Measurements from ENCODE around the gene RASA4B. TPM values are rescaled to one million over a fixed set of nuclear protein-coding genes. Genes with fewer than 3 reads are reported as not detected.
"Not testable (repeated sequence)": the region's sequence is repeated elsewhere in the genome, so short reads cannot be mapped to it uniquely, and the experiment has no call there.

Gene RASA4B
- total RNA-seq, 1 experiment from 2014 or later: 6.0 TPM

- RAD21 ChIA-PET (ENCODE audit: low non-redundant PET in 1 of 2, low total read pairs in 2 of 2, uncharacterized antibody in 2 of 2, unreplicated experiment in 2 of 2); CTCF ChIA-PET: not testable (repeated sequence)
These were observed 2.5 kb downstream of the RASA4B start for GRCh38 chr7:102514881-102515721.

DNA sequence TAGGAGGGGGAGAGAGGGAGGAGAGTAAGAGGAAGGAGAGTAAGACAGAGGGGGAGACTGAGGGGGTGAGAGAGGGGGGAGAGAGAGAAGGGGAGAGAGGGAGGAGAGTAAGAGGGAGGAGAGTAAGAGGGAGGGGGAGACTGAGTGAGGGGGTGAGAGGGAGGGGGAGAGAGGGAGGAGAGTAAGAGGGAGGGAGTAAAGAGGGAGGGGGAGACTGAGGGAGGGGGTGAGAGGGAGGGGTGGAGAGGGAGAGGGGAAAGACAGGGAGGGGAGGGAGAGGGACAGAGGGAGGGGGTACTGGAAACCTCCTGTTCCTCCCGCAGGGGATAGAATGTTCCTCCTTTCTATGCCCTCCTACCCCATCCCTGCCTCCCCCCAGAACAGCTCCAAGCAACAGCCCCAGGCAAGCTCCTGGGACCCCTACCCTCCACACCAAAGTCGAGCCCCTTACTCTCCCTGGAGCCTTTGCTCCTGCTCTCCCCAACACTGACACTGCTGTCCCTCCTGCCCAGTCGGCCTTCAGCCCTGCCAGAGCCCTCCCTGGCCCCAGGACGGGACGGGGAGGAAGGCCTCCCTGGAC is 4.8 kb downstream of the RASA4B start:
- H2AFZ ChIP-seq (ENCODE audit: low read depth, low read length, poor library complexity, severe bottlenecking); CTCF ChIA-PET; H3K4me1 ChIP-seq (ENCODE audit: control insufficient read depth in 1 of 2, insufficient read depth in 2 of 2, low read length in 2 of 2); RAD21 ChIA-PET (ENCODE audit: low non-redundant PET in 1 of 2, low total read pairs in 2 of 2, uncharacterized antibody in 2 of 2, unreplicated experiment in 2 of 2); H3K27me3 ChIP-seq (ENCODE audit: insufficient read depth, low read length); ATAC-seq; H3K9ac ChIP-seq (ENCODE audit: low read length); H4K20me1 ChIP-seq (ENCODE audit: insufficient read depth); H3K79me2 ChIP-seq (ENCODE audit: insufficient read depth, low read length); intact Hi-C loops (cut with micrococcal nuclease); DNase-seq (ENCODE audit: low read depth, low spot score); BruUV-seq (replicated peaks); H3K9me3 ChIP-seq (ENCODE audit: control insufficient read depth in 1 of 2, insufficient read depth in 1 of 2, low read depth in 1 of 2, low read length in 2 of 2); H3K27ac ChIP-seq (ENCODE audit: low read depth, low read length); POLR2A ChIA-PET; H3K9me2 ChIP-seq (ENCODE audit: insufficient read depth); H3K36me3 ChIP-seq (ENCODE audit: control insufficient read depth in 1 of 2, insufficient read depth in 2 of 2, low read length in 2 of 2): not testable (repeated sequence)
- H3K4me3 ChIP-seq (replicated peaks in 1 of 2; ENCODE audit: low read depth in 1 of 2, low read length in 2 of 2): peak overlapping the region in 1 of 2 experiments; percentile 9; a peak in 1 of 4 replicates
- peak overlapping the region; percentile 25 for H3K4me2 ChIP-seq (ENCODE audit: low read length)

More at GRCh38 chr7:102514881-102515721, 2.5 kb downstream of the RASA4B start:
- H3K9me2 ChIP-seq (ENCODE audit: insufficient read depth); H3K9ac ChIP-seq (ENCODE audit: low read length); POLR2A ChIA-PET; H3K27me3 ChIP-seq (ENCODE audit: insufficient read depth, low read length); H3K4me3 ChIP-seq (replicated peaks in 1 of 2; ENCODE audit: low read depth in 1 of 2, low read length in 2 of 2); intact Hi-C loops (cut with micrococcal nuclease); H3K36me3 ChIP-seq (ENCODE audit: control insufficient read depth in 1 of 2, insufficient read depth in 2 of 2, low read length in 2 of 2); ATAC-seq; H3K27ac ChIP-seq (ENCODE audit: low read depth, low read length); H3K4me1 ChIP-seq (ENCODE audit: control insufficient read depth in 1 of 2, insufficient read depth in 2 of 2, low read length in 2 of 2); H2AFZ ChIP-seq (ENCODE audit: low read depth, low read length, poor library complexity, severe bottlenecking); H3K9me3 ChIP-seq (ENCODE audit: control insufficient read depth in 1 of 2, insufficient read depth in 1 of 2, low read depth in 1 of 2, low read length in 2 of 2); DNase-seq (ENCODE audit: low read depth, low spot score); H3K4me2 ChIP-seq (ENCODE audit: low read length); BruUV-seq (replicated peaks); H4K20me1 ChIP-seq (ENCODE audit: insufficient read depth); H3K79me2 ChIP-seq (ENCODE audit: insufficient read depth, low read length): not testable (repeated sequence)

GRCh38 chr7:102511860-102512522 is 5.6 kb downstream of the RASA4B start:
- H3K36me3 ChIP-seq (ENCODE audit: control insufficient read depth in 1 of 2, insufficient read depth in 2 of 2, low read length in 2 of 2); RAD21 ChIA-PET (ENCODE audit: low non-redundant PET in 1 of 2, low total read pairs in 2 of 2, uncharacterized antibody in 2 of 2, unreplicated experiment in 2 of 2); H3K79me2 ChIP-seq (ENCODE audit: insufficient read depth, low read length); DNase-seq (ENCODE audit: low read depth, low spot score); H3K27me3 ChIP-seq (ENCODE audit: insufficient read depth, low read length); H2AFZ ChIP-seq (ENCODE audit: low read depth, low read length, poor library complexity, severe bottlenecking); intact Hi-C loops (cut with micrococcal nuclease); H3K4me1 ChIP-seq (ENCODE audit: control insufficient read depth in 1 of 2, insufficient read depth in 2 of 2, low read length in 2 of 2); H4K20me1 ChIP-seq (ENCODE audit: insufficient read depth); BruUV-seq (replicated peaks); H3K9me2 ChIP-seq (ENCODE audit: insufficient read depth); H3K27ac ChIP-seq (ENCODE audit: low read depth, low read length); H3K4me3 ChIP-seq (replicated peaks in 1 of 2; ENCODE audit: low read depth in 1 of 2, low read length in 2 of 2); CTCF ChIA-PET; H3K9me3 ChIP-seq (ENCODE audit: control insufficient read depth in 1 of 2, insufficient read depth in 1 of 2, low read depth in 1 of 2, low read length in 2 of 2); H3K9ac ChIP-seq (ENCODE audit: low read length); POLR2A ChIA-PET: not testable (repeated sequence)
- peak overlapping the region; percentile 25; the same call in 1 of the 2 replicates for H3K4me2 ChIP-seq (ENCODE audit: low read length)
- ATAC-seq: peak; percentile 88

DNA sequence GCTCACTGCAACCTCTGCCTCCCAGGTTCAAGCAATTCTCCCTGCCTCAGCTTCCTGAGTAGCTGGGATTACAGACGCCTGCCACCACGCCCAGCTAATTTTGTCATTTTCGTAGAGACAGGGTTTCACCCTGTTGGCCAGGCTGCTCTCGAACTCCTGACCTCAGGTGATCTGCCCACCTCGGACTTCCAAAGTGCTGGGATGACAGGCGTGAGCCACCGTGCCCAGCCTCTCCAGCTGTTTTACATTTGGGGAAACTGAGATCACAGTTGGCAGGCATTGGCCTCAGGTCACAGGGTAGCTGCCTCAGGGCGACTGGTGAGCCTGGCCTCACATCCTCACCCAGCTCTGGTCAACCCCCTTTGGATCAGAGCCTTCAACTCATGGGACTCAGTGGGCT is 7.0 kb downstream of the RASA4B start:
- H3K9me3 ChIP-seq (ENCODE audit: control insufficient read depth in 1 of 2, insufficient read depth in 1 of 2, low read depth in 1 of 2, low read length in 2 of 2); intact Hi-C loops (cut with micrococcal nuclease); H3K4me3 ChIP-seq (replicated peaks in 1 of 2; ENCODE audit: low read depth in 1 of 2, low read length in 2 of 2); H3K27me3 ChIP-seq (ENCODE audit: insufficient read depth, low read length); ATAC-seq; BruUV-seq (replicated peaks); H3K4me1 ChIP-seq (ENCODE audit: control insufficient read depth in 1 of 2, insufficient read depth in 2 of 2, low read length in 2 of 2); CTCF ChIA-PET; H3K27ac ChIP-seq (ENCODE audit: low read depth, low read length); H2AFZ ChIP-seq (ENCODE audit: low read depth, low read length, poor library complexity, severe bottlenecking); H3K9ac ChIP-seq (ENCODE audit: low read length); H3K4me2 ChIP-seq (ENCODE audit: low read length); H4K20me1 ChIP-seq (ENCODE audit: insufficient read depth); H3K9me2 ChIP-seq (ENCODE audit: insufficient read depth); DNase-seq (ENCODE audit: low read depth, low spot score); RAD21 ChIA-PET (ENCODE audit: low non-redundant PET in 1 of 2, low total read pairs in 2 of 2, uncharacterized antibody in 2 of 2, unreplicated experiment in 2 of 2); H3K36me3 ChIP-seq (ENCODE audit: control insufficient read depth in 1 of 2, insufficient read depth in 2 of 2, low read length in 2 of 2); H3K79me2 ChIP-seq (ENCODE audit: insufficient read depth, low read length); POLR2A ChIA-PET: not testable (repeated sequence)
